ENCODE results near the gene POMZP3.
A peak's percentile ranks its signal among the peaks of the same experiment; 100 is the strongest.
"Not testable (repeated sequence)": the region's sequence is repeated elsewhere in the genome, so short reads cannot be mapped to it uniquely, and the experiment has no call there.

POMZP3 gene

GRCh38 chr7:76626989-76627642, at the start of gene POMZP3:
TSS of gene POMZP3 (minus strand) at chr7:76627279. CDS start at chr7:76626064, 1,215 bp downstream.
- peak; percentile 24 for DNase-seq (ENCODE audit: low read depth)

GRCh38 chr7:76675783-76676182, 48.7 kb upstream of the POMZP3 start:
- not testable (repeated sequence) for DNase-seq (ENCODE audit: low read depth)

- DNase-seq (ENCODE audit: low read depth) = not testable (repeated sequence)
Observed at GRCh38 chr7:76673346-76673745, 46.3 kb upstream of the POMZP3 start.

GRCh38 chr7:76659212-76659611, 32.1 kb upstream of the POMZP3 start:
- not testable (repeated sequence) for DNase-seq (ENCODE audit: low read depth)

GRCh38 chr7:76656425-76656824, 29.3 kb upstream of the POMZP3 start:
- not testable (repeated sequence) for DNase-seq (ENCODE audit: low read depth)

- not testable (repeated sequence) for DNase-seq (ENCODE audit: low read depth)
Observed at GRCh38 chr7:76642620-76643019, 15.5 kb upstream of the POMZP3 start.

- not testable (repeated sequence) for DNase-seq (ENCODE audit: low read depth)
Observed at GRCh38 chr7:76637061-76637691, 10.1 kb upstream of the POMZP3 start.

- peak; percentile 12 for DNase-seq (ENCODE audit: low read depth)
Observed at GRCh38 chr7:76626581-76626980, 498 bp downstream of the POMZP3 start.

- not testable (repeated sequence) for DNase-seq (ENCODE audit: low read depth)
Observed at GRCh38 chr7:76619439-76620190, 7.5 kb downstream of the POMZP3 start.

GRCh38 chr7:76613783-76614182, 13.3 kb downstream of the POMZP3 start:
- not testable (repeated sequence) for DNase-seq (ENCODE audit: low read depth)

- DNase-seq (ENCODE audit: low read depth) = not testable (repeated sequence)
Observed at GRCh38 chr7:76612232-76612631, 14.8 kb downstream of the POMZP3 start.

- not testable (repeated sequence) for DNase-seq (ENCODE audit: low read depth)
Observed at GRCh38 chr7:76609864-76610263, 17.2 kb downstream of the POMZP3 start.

- DNase-seq (ENCODE audit: low read depth) = not testable (repeated sequence)
Observed at GRCh38 chr7:76608469-76608868, 18.6 kb downstream of the POMZP3 start.

- peak; percentile 16 for DNase-seq (ENCODE audit: low read depth)
Observed at GRCh38 chr7:76606027-76606426, 21.1 kb downstream of the POMZP3 start.

- DNase-seq (ENCODE audit: low read depth) = not testable (repeated sequence)
Observed at GRCh38 chr7:76600650-76601049, 26.4 kb downstream of the POMZP3 start.

GRCh38 chr7:76600116-76600482, 27.0 kb downstream of the POMZP3 start:
- DNase-seq (ENCODE audit: low read depth) = not testable (repeated sequence)

GRCh38 chr7:76598590-76599264, 28.4 kb downstream of the POMZP3 start:
- DNase-seq (ENCODE audit: low read depth) = not testable (repeated sequence)

- not testable (repeated sequence) for DNase-seq (ENCODE audit: low read depth)
Observed at GRCh38 chr7:76597288-76597687, 29.8 kb downstream of the POMZP3 start.

- DNase-seq (ENCODE audit: low read depth) = not testable (repeated sequence)
Observed at GRCh38 chr7:76592694-76593093, 34.4 kb downstream of the POMZP3 start.

- DNase-seq (ENCODE audit: low read depth) = not testable (repeated sequence)
Observed at GRCh38 chr7:76591602-76592304, 35.3 kb downstream of the POMZP3 start.

GRCh38 chr7:76591033-76591432, 36.0 kb downstream of the POMZP3 start:
- DNase-seq (ENCODE audit: low read depth) = not testable (repeated sequence)

- not testable (repeated sequence) for DNase-seq (ENCODE audit: low read depth)
Observed at GRCh38 chr7:76588586-76588985, 38.5 kb downstream of the POMZP3 start.

Measured in activated T-helper 9 cell treated with anti-CD3 and anti-CD28 coated beads, Interleukin-2, amount 50 U/mL, for 16 hours (primary cell).